ENCODE measurements around the gene MRGPRF. TPM values are rescaled to one million over a fixed set of nuclear protein-coding genes. Genes with fewer than 3 reads are reported as not detected.

Gene MRGPRF
- total and polyA plus RNA-seq, 3 donors from 2014 or later = 10.0 to 21.1 (median 12.2) TPM

DNA sequence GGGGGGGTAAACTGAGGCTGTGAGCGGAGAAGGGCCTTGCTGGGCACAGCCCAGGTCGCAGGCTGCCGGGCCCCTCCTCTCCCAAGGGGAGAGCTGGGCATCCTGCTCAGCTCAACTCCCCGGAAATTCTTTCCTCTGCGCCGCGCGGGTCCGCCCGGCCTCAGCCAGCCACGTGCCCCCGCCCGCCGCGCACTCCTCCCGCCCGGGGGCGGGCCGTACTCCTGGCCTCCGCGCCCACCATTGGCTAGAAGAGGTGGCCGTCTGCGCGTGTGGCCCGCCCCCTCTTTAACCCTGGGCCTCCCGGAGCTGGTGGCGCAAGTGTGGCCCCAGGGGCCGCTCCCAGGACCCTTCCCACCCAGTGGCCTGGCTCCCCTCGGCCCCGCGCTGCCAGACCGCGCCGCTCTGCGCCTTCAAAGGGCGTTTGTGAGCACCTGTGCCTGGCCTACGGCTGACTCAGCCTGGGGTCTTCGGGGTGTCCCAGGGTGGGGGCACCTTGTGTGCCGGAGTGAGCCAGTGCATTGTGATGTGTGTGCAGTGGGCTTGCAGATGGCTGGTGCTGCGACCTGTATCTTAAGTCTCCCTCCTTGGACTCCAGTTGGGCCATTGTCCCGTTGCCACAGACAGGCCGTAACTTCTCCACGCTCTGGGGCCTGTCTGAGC lies 2.0 kb downstream of the MRGPRF start:
- Histone ChIP-seq H3K9me3 (no peaks in the 10 kb centered on the region), H3K27ac (peak overlapping the region; percentile 88 to 94), H3K4me1 (peaks cover 35% of the 10 kb centered on the region), H3K27me3 (no peaks in the 10 kb centered on the region), H3K36me3 (ENCODE audit: low read depth, missing control alignments) (no peaks in the 10 kb centered on the region), H3K4me3 (peak overlapping the region; percentile 54 to 56)
- 7 to 10% methylated on average over 7 to 40 of the region's 43 CpGs for WGBS, 2 donors
- DNase-seq = peak; percentile 86
- intact Hi-C loops (cut with DNase I; ENCODE audit: low total_unique reads) = no loop called here
- TF ChIP-seq CTCF (IDR thresholded peaks at IDR 0.05) = peak in 1 of 3 experiments; percentile 1
- TF ChIP-seq POLR2A (IDR thresholded peaks at IDR 0.05) = no peak

- Histone ChIP-seq H3K27me3 (no peaks in the 10 kb centered on the region), H3K4me3 (peak overlapping the region; percentile 54 to 56), H3K27ac (peak overlapping the region; percentile 63 to 94), H3K36me3 (ENCODE audit: low read depth, missing control alignments) (no peaks in the 10 kb centered on the region), H3K9me3 (no peaks in the 10 kb centered on the region), H3K4me1 (peaks cover 35% of the 10 kb centered on the region)
- TF ChIP-seq CTCF (IDR thresholded peaks at IDR 0.05) (no peak), POLR2A (IDR thresholded peaks at IDR 0.05) (no peak)
- intact Hi-C loops (cut with DNase I; ENCODE audit: low total_unique reads) = no loop called here
- no peak for DNase-seq
- WGBS, 2 donors = 29 to 54% methylated on average over 5 to 9 of the region's 9 CpGs
Measured at GRCh38 chr11:69010361-69010891, 2.6 kb downstream of the MRGPRF start.

DNA sequence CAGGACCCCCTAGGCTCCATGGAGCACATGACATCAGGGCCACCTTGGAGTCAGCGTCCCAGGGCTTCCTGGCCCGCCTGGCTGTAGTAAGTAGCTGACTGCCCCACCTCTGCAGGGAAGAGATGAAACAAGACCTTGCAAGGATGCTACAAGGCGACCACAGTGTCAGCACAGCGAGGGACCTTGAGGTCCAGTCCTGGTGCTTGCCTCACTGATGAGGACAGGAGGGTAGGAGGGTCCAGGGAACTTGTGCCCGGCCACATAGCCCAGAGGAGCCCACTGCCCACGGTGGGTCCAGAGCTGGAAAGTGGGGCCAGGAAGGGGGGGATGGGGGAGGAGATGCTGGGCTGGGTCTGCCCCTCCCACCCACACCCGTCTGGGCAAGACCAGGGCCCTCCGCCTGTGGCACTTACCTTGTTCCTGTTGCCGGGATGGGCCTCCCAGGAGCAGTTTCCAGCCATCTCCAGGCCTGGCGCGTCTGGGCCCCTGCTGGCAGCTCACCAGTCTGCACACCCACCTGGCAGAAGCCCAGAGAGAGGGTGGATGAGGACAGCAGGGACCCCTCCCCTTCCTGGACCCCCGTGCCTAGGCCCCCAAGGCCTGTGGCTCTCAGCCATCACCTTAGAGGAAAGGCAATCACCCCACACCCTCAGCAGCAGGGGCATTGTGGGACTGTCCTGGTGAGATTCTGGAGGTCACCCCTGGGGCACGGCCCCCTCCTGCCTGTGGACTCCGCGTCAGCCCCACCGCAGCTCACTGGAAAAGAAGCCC lies 3.4 kb downstream of the MRGPRF start:
- H3K4me1 ChIP-seq = peaks cover 29% of the 10 kb centered on the region
- intact Hi-C loops (cut with DNase I; ENCODE audit: low total_unique reads) = loop anchor here (10.0 kb wide), 1 partner anchor 105 kb away; the partner anchor contains the start of genes IGHMBP2 and MRPL21
- H3K4me3 ChIP-seq = no peak overlapping the region
- no peaks in the 10 kb centered on the region for H3K36me3 ChIP-seq (ENCODE audit: low read depth, missing control alignments)
- peak overlapping the region; percentile 63 to 94 for H3K27ac ChIP-seq
- WGBS, 2 donors = 59 to 60% methylated on average over 8 to 16 of the region's 16 CpGs
- no peak for DNase-seq
- no peaks in the 10 kb centered on the region for H3K27me3 ChIP-seq
- no peak for TF ChIP-seq POLR2A (IDR thresholded peaks at IDR 0.05)
- TF ChIP-seq CTCF (IDR thresholded peaks at IDR 0.05) = no peak
- no peaks in the 10 kb centered on the region for H3K9me3 ChIP-seq

DNA sequence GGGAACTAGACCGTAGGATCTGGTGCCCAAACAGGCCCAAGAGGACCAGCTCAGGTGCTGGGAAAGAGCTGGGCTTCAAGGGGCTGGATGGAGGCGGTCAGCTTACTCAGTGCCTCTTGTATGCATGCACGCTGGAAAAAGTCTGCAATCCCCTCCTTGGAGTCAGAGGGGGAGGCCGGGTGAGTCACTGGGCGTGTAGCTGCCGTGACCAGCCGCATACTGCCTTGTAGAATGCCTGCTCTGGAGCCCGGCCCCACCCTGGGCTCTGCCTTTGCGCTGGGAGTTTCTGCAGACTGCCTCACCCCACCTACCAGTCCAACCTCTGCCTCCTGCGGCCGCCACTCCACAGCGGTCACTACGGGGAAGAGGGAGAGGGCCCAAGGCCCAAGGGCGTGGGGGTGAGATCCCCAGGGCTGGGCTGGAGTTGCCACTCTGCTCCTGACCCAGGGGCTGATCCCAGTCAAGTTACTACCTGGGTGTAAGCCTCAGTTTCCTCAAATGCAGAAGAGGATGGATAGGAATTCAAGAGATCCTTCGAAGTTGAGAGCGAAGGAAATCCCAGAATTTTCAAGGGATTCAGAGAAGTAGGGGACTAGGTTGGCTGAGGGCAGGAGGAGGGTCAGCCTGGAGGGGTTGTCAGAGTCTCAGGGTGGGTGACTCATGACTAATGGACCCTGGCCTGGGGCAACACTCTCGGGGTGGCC lies 4.2 kb downstream of the MRGPRF start:
- intact Hi-C loops (cut with DNase I; ENCODE audit: low total_unique reads) = loop anchor here (10.0 kb wide), 1 partner anchor 104 kb away; the partner anchor contains the start of genes IGHMBP2 and MRPL21
- TF ChIP-seq CTCF (IDR thresholded peaks at IDR 0.05) (no peak), POLR2A (IDR thresholded peaks at IDR 0.05) (no peak)
- 68 to 79% methylated on average over 2 to 15 of the region's 17 CpGs for WGBS, 2 donors
- no peak overlapping the region for H3K4me3 ChIP-seq
- peak overlapping the region; percentile 63 to 94 for H3K27ac ChIP-seq
- peaks cover 26% of the 10 kb centered on the region for H3K4me1 ChIP-seq
- peak; percentile 67 for DNase-seq
- no peaks in the 10 kb centered on the region for H3K9me3 ChIP-seq
- H3K36me3 ChIP-seq (ENCODE audit: low read depth, missing control alignments) = no peaks in the 10 kb centered on the region
- no peaks in the 10 kb centered on the region for H3K27me3 ChIP-seq
